ENCODE data around the gene SUSD6.

The SUSD6 gene

DNA sequence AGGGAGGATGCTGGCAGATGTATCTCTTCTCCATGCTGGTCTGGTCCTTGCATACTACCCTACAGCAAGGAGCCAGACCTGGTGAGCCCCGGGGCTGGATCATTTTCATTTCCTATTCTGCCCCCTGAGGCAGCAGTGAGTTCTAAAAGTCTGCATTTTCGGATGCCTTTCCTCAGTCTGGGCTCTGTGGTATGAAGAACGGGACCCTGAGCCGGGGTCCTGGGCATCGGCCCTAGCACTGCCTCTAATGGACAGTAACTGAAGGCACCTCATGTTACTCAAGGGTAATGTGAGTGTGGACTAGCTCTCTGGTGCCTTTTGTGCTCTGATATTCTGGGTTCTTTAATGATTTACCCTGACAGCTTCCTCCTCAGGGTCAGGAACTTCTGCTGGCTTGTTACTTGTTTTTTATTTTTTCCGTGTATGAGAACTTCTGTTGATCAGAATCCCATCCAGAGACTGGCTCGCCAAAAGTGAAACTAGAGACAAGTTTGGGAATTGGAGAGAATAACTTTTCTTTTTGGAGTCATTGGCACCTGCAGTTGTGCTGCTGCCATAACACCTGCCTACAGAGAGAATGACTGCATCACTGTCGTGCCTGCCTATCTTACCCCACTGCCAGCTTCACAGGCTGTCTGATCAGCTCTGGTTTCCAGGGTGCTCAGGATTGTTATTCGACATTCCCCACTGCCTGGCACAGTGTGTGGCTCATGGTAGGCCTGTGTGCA lies 62.3 kb downstream of the SUSD6 start:
- DNase-seq (ENCODE audit: low read depth): no peak

DNA sequence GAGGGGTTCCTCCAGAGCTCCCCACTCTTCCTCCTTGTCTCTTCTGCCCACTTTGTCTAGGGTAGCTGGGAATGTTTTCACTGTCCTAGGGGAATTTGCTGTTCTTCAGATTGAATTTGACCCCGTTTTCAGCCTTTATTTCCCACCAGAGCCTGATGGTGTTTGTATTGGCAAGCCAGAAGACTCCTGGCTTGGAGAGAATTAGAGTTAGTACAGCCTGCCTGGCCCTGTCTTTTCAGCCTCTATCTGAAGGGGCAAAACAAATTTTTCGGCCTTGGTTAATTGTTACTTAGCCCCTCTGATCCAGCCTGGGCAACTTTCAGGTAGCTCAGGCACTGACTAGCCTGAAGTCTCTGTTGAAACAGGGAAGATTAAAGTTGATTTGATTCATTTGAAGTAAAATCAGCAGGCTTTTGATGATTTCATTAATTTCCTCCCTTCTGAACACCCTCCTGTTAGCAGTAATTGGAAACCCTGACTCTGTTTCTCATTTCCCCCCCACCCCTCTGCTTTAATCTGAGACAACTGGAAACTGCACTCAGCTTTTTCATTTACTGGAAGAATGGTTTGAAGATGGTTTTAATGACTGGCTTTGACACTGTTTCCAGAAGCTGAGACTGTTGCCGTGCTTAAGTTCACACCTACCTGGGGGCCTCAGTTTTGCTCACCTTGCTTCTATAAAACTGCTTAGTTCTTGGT lies 63.3 kb downstream of the SUSD6 start:
- DNase-seq (ENCODE audit: low read depth): no peak

DNA sequence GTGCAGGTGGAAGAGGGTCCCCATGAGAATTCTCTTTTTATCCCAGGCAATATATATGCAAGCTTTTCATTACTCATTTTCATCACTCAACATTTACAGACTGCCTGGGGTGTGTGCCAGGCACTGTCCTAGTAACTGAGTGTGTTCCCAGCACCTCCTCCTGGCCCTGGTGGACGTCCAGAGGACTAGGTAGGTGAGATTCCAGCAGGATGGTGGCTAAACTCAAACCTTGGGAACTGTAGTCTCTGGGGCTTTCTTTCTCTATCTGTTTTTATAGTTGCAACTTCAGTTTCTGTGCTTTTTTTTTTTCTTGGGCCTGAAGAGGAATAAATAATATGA lies 63.8 kb downstream of the SUSD6 start:
- DNase-seq (ENCODE audit: low read depth): no peak

DNA sequence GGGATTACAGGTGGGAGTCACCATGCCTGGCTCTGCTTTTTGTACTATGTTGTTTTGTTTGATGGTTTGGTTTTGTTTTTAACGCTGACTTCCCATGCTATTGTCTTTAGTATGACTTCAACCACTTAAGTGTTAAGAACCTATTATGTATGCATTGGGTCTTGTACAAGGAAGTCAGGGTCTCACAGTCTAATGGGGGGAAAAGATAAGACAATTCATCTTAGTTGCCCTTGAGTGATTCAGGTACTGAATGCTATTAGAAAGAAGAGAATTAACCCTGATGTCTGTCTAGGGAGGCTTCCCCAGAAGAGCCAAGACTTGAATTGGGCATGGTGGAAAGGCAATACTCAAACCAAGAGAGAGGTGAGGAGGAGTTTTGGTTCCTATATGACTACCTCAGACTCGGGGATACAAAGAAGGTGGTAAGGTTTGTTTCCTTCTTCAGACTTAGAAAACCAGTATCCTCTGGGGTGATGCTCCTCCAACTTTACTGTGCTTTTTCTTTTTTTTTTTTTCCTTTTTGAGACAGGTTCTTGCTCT lies 64.6 kb downstream of the SUSD6 start:
- DNase-seq (ENCODE audit: low read depth): no peak

DNA sequence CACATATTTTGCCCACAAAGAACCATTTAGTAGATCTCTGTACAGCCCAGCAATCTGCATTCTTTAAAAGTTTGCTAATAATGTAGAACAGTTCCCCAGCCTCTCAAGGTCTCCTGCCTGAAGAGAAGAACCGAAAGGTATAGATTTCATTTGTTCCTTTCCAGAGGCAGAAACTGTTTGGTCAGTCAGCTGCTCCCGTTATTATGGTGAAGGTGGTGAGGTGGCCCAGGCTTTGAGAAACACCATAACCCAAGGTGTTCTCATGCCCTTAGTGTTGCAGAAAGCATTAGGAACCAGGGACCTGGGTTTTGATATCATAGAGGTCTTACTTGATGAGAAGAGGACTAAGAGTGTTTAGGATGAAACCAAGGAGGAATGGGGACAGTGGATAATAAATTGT lies 65.3 kb downstream of the SUSD6 start:
- no peak for DNase-seq (ENCODE audit: low read depth)

DNA sequence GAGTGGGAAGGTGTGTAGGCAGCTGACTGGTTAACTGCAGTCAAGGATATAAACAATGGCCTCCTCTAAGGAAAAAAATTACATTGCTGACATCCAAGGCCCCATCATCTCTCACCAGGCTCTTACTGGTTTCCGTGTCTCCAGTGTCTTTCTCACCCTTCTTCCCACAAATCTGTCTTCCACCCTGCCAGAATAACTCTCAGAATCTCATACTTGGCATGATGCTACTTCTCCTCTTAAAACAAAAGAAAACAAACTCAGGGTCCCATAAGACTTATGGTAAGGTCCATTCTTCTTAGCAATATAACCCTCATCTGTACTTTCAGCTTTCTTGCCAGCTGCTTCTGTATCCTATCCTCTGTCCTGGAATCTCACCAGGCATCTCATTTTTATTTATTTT lies 68.9 kb downstream of the SUSD6 start:
- DNase-seq (ENCODE audit: low read depth): no peak

DNA sequence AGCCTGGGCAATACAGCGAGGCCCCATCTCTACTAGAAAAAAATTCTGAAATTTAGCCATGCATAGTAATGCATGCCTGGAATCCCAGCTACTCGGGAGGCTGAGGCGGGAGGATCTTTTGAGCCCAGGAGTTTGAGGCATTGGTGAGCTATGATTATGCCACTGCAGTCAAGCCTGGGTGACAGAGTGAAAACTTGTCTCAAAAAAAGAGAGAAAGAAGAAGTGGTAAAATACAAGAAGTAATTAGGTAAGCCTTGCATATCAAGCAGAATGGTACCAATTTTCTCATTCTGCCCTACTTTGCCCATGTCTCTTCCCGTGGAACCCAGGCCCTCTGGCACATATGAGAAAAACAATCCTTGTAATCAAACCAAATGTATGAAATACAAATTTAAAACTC lies 70.7 kb downstream of the SUSD6 start:
- DNase-seq (ENCODE audit: low read depth): no peak

DNA sequence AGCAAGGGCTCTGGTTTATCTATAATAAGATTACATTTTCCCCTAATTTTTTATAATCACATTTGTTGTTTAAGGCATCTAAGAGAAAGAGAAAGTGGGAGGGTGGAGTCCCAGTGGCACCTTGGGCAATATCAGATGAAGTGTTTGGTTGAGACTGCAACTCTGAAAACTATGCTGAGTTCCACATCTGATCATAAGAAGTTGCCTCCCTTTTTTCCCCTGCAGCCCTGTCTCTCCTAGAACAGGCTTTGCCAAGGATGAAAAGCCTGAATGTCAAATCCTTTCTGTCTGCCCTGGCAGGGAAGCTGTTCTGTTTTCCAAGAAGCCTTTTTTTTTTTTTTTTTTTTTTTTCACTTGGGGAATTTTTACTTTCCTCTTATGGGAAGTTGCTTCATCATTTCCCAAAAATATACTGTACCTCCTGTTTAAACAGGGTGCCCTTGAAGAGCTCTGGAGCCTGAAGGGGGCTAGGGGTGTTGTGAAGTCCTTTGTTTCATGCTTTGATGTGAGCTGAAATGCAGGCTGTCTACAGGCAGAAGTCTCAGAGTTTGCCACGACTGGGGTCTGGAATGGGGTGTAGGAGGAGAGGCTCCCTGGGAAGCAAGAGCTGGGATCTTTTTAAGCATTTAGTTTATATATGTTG lies 71.3 kb downstream of the SUSD6 start:
- DNase-seq (ENCODE audit: low read depth): no peak

DNA sequence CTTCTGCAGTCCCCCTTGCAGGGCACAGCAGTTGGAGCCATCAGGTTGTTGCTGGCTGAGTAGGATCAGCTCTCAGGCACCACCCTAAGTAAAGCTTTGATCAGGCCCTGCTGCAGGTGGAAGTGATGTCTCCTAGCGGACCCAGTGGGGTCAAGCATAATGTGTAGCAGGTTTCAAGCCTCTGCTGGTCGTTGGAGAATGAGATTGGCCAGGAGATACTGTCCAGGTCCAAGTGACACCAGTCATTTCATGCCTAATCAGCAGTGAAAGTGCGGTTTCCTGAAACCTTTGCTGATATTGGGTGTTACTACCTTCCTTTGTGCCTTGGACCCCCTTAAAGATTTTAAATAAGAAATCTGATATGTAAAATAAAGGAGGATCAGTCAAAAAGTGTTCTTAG lies 72.6 kb downstream of the SUSD6 start:
- DNase-seq (ENCODE audit: low read depth): no peak

DNA sequence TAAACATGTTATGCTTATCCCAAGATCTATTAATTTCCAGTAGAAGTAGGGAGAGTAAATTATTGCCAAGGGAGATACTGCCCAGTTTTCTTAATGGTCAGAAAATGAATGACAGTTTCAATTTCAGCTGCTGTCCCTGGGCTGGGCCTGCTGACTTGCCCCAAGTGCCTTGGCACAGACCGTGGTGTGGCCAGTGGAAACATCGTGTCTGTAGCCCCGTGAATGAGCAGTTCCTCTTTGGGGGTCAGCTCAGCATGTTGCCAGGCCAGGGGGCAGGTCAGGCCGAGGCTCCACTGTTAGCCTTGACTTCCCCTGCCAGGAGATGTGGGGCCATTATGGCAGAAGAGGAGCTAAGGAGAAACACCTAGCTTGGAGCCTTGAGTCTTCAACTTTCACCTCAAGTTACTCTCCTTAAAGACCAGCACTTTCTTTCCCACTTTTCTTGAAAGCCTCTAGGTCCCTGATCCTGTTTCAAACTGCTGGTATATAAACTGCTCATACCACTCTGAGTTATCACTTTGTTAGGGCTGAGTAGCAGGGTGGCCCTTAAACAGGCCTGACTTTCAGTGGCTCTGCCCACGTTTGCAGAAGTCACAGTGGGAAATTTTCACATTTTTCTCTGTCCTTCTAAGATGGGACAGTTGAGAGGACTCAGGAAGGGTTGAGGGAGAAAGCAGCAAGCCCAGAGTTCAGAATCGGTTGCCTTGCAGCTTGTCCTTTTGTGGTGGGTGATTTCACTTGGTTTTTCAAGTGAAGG lies 73.2 kb downstream of the SUSD6 start:
- no peak for DNase-seq (ENCODE audit: low read depth)

DNA sequence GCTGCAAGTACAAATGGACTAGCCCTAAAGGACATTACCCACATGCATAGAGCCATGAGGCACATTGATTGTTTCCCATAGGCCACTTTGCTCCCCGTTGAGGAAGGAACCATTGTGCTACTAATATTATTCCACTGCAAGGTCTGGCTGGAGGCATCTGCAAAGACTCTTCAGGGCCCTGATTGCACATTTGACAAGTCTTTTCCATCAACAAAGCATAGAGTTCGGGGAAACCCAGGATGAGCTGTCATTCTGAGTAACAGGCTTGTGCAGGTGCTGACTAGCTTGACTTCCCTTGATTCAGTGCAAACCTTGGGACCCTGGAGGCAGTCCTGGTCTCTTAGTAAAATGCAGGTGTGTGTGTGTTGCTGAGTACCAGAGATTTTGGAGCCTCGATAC lies 73.8 kb downstream of the SUSD6 start:
- no peak for DNase-seq (ENCODE audit: low read depth)

DNA sequence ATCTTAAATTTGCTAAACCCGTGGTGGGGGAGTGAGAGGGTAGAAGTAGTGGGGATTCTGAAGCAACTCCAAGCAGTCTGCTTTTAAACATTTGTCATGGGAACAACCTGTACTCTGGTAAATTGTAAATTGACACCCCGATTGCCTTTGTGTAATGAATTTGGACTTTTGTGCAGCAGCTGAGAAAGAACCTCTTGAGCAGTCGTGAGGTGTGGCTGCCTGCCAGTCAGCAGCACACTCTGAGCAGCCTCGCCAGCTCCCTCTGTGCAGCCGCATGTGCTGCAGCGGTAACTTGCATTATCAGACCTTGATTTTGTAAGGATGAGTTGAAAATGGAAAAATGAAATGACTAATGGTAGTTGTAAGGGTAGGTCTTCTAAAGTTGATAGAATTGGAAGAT lies 74.3 kb downstream of the SUSD6 start:
- no peak for DNase-seq (ENCODE audit: low read depth)

DNA sequence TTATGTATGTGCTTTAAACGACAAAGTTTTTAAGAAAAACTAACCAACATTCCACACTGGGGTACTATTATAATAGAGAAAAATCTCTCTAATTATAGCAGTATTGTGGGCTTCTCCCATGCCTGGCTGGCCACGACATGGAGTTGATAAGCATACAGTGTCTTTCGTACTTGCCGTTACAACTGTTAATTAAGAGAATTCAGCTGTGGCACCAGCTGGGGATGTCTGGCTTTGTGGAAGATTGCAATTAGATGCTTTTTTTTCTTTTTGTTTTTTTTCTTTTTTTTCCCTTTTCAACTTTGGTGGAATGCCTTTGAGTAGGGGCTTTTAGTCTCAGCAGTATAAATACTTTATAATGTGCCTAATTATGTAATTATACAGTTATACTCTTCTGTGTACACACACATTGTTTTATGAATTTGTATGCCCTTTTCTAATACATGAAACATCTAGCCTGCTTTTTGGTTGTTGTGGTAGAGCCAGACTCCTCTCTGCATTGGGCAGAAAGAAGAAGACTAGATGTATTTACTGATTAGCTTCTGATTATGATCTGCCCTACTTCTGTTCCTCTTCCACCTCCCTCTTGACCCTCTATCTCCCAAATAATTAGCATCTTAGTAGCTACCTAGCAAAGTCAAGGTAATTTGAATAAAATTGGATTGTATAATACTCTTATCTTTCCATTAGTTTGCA lies 76.4 kb downstream of the SUSD6 start:
- no peak for DNase-seq (ENCODE audit: low read depth)

DNA sequence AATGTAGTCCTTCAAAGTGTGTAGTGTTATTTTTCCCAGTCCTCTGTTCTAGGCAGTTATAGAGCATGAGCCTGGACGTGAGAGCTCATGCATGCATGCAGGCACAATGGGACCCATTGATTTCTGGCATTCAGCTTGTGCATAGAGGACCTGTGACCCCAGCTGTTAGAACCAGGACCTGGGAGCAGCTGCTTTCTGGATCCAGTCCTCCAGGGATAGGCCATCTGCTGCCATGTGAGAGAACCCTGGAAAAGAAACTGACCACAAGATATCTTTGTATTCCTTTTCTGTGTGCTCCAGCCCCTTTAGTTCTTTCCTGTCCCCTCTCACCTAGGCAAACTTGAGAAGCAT lies 76.9 kb downstream of the SUSD6 start:
- DNase-seq (ENCODE audit: low read depth): no peak

DNA sequence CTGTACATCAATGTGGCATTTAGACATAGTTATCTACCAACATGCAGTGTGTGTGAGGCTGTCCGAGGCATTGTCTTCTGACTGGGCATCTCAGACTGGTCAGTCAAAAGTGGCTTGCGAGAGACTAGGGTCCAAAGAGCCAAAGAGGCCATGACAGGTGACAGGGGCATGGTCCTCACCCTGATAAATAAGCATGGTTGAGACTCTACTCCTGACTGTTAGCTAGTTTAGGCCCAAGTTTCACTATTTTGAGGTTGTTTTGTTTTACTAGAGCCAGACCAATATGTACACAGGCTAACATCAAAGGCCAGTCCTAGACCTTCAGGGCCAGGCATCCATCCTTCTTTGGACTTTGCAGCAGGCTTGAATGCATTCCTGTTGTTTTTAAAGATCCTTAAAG lies 78.6 kb downstream of the SUSD6 start:
- no peak for DNase-seq (ENCODE audit: low read depth)

DNA sequence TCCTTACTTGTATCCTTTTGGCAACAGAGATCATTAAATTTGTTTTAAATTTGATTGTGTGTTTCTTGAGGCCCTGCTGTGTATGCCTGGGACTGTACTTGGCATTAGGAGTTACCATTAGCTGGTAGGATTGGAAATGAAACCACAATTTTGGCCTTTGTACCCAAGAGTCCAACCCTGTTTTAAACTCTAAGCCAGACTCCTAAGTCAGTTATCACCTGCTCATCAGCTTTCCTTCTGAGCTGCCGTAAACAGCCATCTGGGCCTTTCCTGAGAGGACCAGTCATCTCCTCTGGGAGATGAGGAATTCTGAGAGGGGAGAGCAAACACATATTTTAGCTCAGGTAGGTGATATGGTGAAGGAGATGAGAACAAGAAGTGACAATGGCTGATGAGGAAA lies 81.2 kb downstream of the SUSD6 start:
- no peak for DNase-seq (ENCODE audit: low read depth)

DNA sequence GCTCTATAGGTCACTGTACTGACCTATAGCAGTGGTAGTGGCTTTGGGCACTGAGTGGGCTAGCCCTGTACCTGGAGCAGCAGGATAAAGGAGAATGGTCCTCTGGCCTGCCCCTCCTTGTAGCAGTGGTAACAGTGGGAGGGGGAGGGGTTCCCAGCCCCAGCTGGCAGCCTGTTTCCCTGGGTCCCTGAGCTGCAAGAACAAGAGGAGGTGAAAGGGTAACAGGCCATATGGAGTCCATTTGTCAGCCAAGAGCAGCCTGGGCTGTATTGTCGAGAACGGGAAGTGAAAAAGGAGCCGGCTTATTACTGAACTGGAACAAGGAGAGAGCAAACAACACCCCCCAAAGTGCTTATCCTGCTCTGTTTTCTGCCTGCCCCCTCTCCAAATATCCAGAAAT lies 81.7 kb downstream of the SUSD6 start:
- DNase-seq (ENCODE audit: low read depth): no peak

DNA sequence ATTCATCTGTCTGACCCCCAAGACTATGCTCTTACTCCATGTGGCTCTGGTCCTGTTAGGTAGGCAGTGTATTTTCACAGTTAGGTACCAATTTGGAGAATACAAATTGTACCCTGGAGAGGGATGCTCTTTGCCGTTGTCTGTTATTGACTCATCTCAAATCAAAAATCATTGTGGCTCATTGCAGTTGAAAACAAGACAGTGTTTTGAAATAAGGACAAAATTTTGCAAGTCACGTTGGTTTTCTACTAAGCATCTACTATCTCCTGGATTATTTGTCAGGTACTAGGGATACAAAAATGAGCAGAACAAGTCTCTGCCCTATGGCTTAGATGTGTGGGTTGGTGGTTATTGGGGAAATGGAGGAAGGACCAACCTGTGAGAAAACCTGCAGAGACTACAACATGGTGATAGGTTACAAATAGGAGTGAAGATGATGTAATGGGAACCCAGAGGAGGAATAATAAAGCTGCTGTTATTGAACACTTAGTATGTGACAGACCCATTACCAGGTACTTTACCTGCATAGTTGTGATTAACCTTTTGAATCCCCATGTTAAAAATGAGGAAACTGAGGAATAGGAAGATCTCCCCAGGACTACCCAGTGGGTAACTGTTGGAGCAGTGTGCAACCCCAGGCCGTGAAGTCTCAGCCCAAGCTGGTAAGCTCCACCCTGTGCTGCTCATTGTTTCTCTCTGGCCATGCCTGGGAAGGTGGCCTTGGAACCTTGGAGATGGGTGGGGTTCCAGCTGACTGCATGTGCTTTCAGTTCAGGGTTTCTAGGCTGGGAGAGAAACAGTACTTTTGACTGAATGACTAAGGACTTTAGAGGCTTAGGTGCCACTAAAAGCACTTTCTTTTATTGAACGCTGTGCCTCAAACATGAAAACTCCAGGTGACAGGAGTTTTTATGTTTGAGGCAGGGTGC lies 82.7 kb downstream of the SUSD6 start:
- DNase-seq (ENCODE audit: low read depth): no peak

DNA sequence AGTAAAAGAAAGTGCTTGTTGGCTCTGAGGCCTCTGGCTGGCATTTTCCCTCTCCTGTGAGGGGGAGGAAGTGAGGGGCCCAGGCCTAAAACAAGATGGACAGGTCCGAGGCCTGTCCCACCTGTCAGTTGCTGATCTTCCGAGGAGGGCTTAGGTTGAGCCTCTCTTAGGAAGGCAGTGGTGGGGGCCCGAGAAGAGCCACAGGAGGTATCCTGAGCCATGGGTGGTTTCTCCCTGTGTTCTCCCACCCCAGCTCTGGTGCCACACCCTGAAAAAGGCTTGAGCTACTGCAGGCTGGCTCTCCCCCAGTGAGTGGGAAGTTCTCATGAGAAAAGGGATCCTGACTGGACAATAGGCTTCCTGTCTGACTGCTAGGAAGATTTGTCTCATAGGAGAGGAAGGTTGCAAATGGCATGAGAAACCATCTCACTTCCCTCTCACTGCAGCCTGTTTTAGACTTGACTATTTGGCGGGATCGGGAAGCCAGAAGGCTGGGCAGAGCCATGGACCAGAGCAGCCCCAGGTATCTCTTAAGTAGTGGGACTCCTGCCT lies 83.4 kb downstream of the SUSD6 start:
- no peak for DNase-seq (ENCODE audit: low read depth)

DNA sequence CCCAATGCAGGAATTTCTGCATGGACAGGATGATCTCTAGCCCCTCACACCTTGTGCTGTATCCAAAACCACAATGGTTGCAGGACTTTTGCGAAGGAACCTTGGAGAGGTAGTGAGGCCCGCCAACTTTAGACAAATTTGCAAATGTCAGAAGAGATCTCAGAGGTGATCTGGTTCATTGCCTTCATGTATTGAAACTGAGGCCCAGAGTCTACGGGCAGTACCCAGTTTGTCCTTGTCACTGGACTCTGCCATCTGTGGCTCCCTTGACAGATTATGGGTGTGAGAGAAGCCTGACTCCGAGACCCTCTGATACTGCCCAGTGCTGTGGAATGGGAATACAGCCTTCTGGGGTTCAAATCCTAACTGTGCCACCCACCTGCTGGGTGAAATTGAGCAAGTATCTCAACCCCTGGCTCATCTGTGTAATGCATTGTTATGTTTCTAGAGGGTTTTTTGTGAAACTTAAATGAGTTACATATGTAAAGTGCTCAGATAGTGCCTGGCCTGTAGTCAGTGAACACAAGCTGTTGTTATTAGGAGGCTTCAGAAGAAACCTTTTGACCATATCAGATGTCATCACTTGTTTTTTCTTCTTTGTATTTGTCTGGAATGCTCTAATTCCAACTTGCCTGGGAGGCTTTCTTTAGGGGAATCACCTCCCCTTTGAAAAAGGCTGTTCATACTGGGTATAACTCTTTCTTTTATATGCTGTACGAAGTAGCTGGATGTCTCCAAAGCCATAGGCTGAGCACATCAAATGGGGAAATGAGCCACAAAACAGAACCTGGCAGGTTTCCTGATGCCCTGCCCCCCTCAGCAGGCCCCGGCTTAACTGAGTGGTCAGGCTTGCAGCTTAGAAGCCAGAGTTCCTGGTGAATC lies 84.2 kb downstream of the SUSD6 start:
- no peak for DNase-seq (ENCODE audit: low read depth)
